ENCODE measurements around the gene SDR42E2. TPM values are rescaled to one million over a fixed set of nuclear protein-coding genes. Genes with fewer than 3 reads are reported as not detected.

The SDR42E2 gene
- total RNA-seq, 1 donor from 2014 or later: not detected

GRCh38 chr16:22206013-22206841 lies 43.9 kb downstream of the SDR42E2 start, which contains the start of gene EEF2K:
TSS of gene EEF2K (plus strand) at chr16:22206278. CDS start at chr16:22225730, 19,452 bp downstream.
- H3K4me2 ChIP-seq: peak within 1 kb of the TSS; percentile 93
- peaks cover 18% of the 10 kb centered on the region for H3F3A ChIP-seq (ENCODE audit: low read depth)
- TF ChIP-seq CTCF (IDR thresholded peaks at IDR 0.05) (peak; percentile 63), EZH2phosphoT487 (IDR thresholded peaks at IDR 0.05) (no peak), EZH2 (IDR thresholded peaks at IDR 0.05) (peak; percentile 38)
- Mint-ChIP-seq H3K36me3 (no peaks in the 10 kb centered on the region), H3K27me3 (ENCODE audit: insufficient read depth, low read depth) (peaks cover 4% of the 10 kb centered on the region), H3K9me3 (no peaks in the 10 kb centered on the region), H3K27ac (no peak within 1 kb of the TSS), H3K4me1 (peaks cover 11% of the 10 kb centered on the region), H3K4me3 (peak within 1 kb of the TSS; percentile 94)
- peak within 1 kb of the TSS; percentile 92 for H3K4me3 ChIP-seq
- peaks cover 16% of the 10 kb centered on the region for H3K79me2 ChIP-seq (ENCODE audit: low read depth)
- H4K20me1 ChIP-seq (ENCODE audit: low read depth): peaks cover 12% of the 10 kb centered on the region
- no peaks in the 10 kb centered on the region for H3K4me1 ChIP-seq
- H2AFZ ChIP-seq (replicated peaks): peak within 1 kb of the TSS; percentile 91
- H3K36me3 ChIP-seq: no peaks in the 10 kb centered on the region
- H3K9ac ChIP-seq: no peak within 1 kb of the TSS
- DNase-seq (ENCODE audit: low spot score): peak; percentile 97
- H3K9me3 ChIP-seq (ENCODE audit: low read depth): no peaks in the 10 kb centered on the region
- H3K27ac ChIP-seq: no peak within 1 kb of the TSS
- peaks cover 10% of the 10 kb centered on the region for H3K27me3 ChIP-seq

- Histone ChIP-seq H4K20me1 (ENCODE audit: low read depth) (peaks cover 12% of the 10 kb centered on the region), H3K9me3 (ENCODE audit: low read depth) (no peaks in the 10 kb centered on the region), H3K9ac (no peak overlapping the region), H3K27ac (no peak overlapping the region), H3K27me3 (peaks cover 10% of the 10 kb centered on the region), H3K79me2 (ENCODE audit: low read depth) (peaks cover 16% of the 10 kb centered on the region), H3K36me3 (no peaks in the 10 kb centered on the region), H3K4me3 (peak overlapping the region; percentile 92), H2AFZ (replicated peaks) (peak overlapping the region; percentile 91), H3F3A (ENCODE audit: low read depth) (peaks cover 18% of the 10 kb centered on the region), H3K4me2 (peak overlapping the region; percentile 93), H3K4me1 (no peaks in the 10 kb centered on the region)
- TF ChIP-seq EZH2phosphoT487 (IDR thresholded peaks at IDR 0.05) (no peak), EZH2 (IDR thresholded peaks at IDR 0.05) (no peak), CTCF (IDR thresholded peaks at IDR 0.05) (no peak)
- peaks cover 4% of the 10 kb centered on the region for H3K27me3 Mint-ChIP-seq (ENCODE audit: insufficient read depth, low read depth)
- no peaks in the 10 kb centered on the region for H3K36me3 Mint-ChIP-seq
- H3K27ac Mint-ChIP-seq: no peak overlapping the region
- H3K4me1 Mint-ChIP-seq: peaks cover 11% of the 10 kb centered on the region
- DNase-seq (ENCODE audit: low spot score): peak; percentile 52
- no peaks in the 10 kb centered on the region for H3K9me3 Mint-ChIP-seq
- H3K4me3 Mint-ChIP-seq: peak overlapping the region; percentile 94
Observed at GRCh38 chr16:22206842-22207714, 44.8 kb downstream of the SDR42E2 start.

- Histone ChIP-seq H3F3A (ENCODE audit: low read depth) (peaks cover 18% of the 10 kb centered on the region), H3K79me2 (ENCODE audit: low read depth) (peaks cover 16% of the 10 kb centered on the region), H3K9me3 (ENCODE audit: low read depth) (no peaks in the 10 kb centered on the region), H3K4me3 (peak overlapping the region; percentile 92), H3K27me3 (peaks cover 10% of the 10 kb centered on the region), H3K27ac (no peak overlapping the region), H3K4me2 (peak overlapping the region; percentile 93), H4K20me1 (ENCODE audit: low read depth) (peaks cover 12% of the 10 kb centered on the region), H2AFZ (replicated peaks) (no peak overlapping the region), H3K9ac (no peak overlapping the region), H3K4me1 (no peaks in the 10 kb centered on the region), H3K36me3 (no peaks in the 10 kb centered on the region)
- DNase-seq (ENCODE audit: low spot score): no peak
- no peaks in the 10 kb centered on the region for H3K9me3 Mint-ChIP-seq
- H3K4me1 Mint-ChIP-seq: peaks cover 11% of the 10 kb centered on the region
- H3K27ac Mint-ChIP-seq: no peak overlapping the region
- H3K36me3 Mint-ChIP-seq: no peaks in the 10 kb centered on the region
- peaks cover 4% of the 10 kb centered on the region for H3K27me3 Mint-ChIP-seq (ENCODE audit: insufficient read depth, low read depth)
- no peak for TF ChIP-seq EZH2 (IDR thresholded peaks at IDR 0.05)
- no peak for TF ChIP-seq EZH2phosphoT487 (IDR thresholded peaks at IDR 0.05)
- no peak for TF ChIP-seq CTCF (IDR thresholded peaks at IDR 0.05)
- H3K4me3 Mint-ChIP-seq: peak overlapping the region; percentile 94
Observed at GRCh38 chr16:22207715-22208360, 45.5 kb downstream of the SDR42E2 start.
